GM23338 (cell line): Measurements from ENCODE around the gene CMKLR1.

Experiments
- CTCF ChIP-seq, 2 experiments: fragments of 200-600 bp in 1 of 2; sonication (generic) in 1 of 2; conservative IDR thresholded peaks; 2 replicates each; pipeline versions ENCODE4 v1.5.1 to v1.6.1; 2016 to 2017; ENCODE audit warnings: antibody characterized with exemption in 2 of 2, low read depth in 2 of 2, mild to moderate bottlenecking in 2 of 2, moderate library complexity in 1 of 2
- ETS1 ChIP-seq: IDR thresholded peaks from 2 replicates; pipeline ENCODE4 v1.6.1; 2016; ENCODE audit warnings: antibody characterized with exemption
- EZH2 ChIP-seq: fragments of 200-600 bp; sonication (generic); IDR thresholded peaks from one replicate; pipeline ENCODE4 v1.8.0; 2017; ENCODE audit warnings: antibody characterized with exemption, mild to moderate bottlenecking, low read depth; ENCODE audit not compliant: unreplicated experiment
- EZH2phosphoT487 ChIP-seq: fragments of 200-600 bp; sonication (generic); IDR thresholded peaks from one replicate; pipeline ENCODE4 v1.8.1; 2018; ENCODE audit warnings: antibody characterized with exemption; ENCODE audit not compliant: unreplicated experiment
- JUNB ChIP-seq: IDR thresholded peaks from one replicate; pipeline ENCODE4 v1.6.1; 2016; ENCODE audit warnings: antibody characterized with exemption; ENCODE audit not compliant: unreplicated experiment
- NANOG ChIP-seq: IDR thresholded peaks from 2 replicates; pipeline ENCODE4 v1.6.1; 2016; ENCODE audit warnings: antibody characterized with exemption, borderline replicate concordance
- POLR2AphosphoS5 ChIP-seq: IDR thresholded peaks from 2 replicates; pipeline ENCODE4 v1.6.1; 2016; ENCODE audit warnings: antibody characterized with exemption, low read depth
- TF ChIP-seq, protein P1 (sequence below): IDR thresholded peaks from one replicate; pipeline ENCODE4 v1.6.1; 2018; ENCODE audit warnings: antibody characterized with exemption; ENCODE audit not compliant: unreplicated experiment

- TF ChIP-seq CTCF (conservative IDR thresholded peaks at IDR 0.05; ENCODE audit: low read depth in 2 of 2), result no peak
- no peak for TF ChIP-seq JUNB
- TF ChIP-seq EZH2, result no peak
- no peak for TF ChIP-seq ETS1
- TF ChIP-seq POLR2AphosphoS5, result no peak
- TF ChIP-seq EZH2phosphoT487, result no peak
- TF ChIP-seq NANOG, result no peak
- TF ChIP-seq, protein P1, sequence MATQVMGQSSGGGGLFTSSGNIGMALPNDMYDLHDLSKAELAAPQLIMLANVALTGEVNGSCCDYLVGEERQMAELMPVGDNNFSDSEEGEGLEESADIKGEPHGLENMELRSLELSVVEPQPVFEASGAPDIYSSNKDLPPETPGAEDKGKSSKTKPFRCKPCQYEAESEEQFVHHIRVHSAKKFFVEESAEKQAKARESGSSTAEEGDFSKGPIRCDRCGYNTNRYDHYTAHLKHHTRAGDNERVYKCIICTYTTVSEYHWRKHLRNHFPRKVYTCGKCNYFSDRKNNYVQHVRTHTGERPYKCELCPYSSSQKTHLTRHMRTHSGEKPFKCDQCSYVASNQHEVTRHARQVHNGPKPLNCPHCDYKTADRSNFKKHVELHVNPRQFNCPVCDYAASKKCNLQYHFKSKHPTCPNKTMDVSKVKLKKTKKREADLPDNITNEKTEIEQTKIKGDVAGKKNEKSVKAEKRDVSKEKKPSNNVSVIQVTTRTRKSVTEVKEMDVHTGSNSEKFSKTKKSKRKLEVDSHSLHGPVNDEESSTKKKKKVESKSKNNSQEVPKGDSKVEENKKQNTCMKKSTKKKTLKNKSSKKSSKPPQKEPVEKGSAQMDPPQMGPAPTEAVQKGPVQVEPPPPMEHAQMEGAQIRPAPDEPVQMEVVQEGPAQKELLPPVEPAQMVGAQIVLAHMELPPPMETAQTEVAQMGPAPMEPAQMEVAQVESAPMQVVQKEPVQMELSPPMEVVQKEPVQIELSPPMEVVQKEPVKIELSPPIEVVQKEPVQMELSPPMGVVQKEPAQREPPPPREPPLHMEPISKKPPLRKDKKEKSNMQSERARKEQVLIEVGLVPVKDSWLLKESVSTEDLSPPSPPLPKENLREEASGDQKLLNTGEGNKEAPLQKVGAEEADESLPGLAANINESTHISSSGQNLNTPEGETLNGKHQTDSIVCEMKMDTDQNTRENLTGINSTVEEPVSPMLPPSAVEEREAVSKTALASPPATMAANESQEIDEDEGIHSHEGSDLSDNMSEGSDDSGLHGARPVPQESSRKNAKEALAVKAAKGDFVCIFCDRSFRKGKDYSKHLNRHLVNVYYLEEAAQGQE, result no peak
Measured at GRCh38 chr12:108303703-108304102, 35.4 kb downstream of the CMKLR1 start.
